ENCODE data around the gene PLD1.

DNA sequence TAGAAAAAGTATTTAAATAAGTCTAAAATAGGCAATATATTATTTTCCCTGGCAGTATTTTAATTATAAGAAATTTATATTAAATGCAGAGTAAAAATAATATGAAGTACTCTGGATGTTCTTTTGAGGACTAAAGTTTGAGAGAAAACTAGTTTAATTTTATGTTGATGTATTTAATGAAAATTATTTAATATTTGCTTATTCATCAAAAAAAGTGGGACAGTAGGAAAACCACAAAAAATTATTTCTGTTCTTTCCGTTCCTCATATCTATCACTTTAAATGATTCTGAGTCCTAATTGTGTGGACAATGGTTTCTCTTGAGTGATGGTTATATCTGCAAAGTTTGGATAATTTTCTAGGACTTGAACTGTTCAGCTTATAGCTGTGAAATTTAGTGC is 202.8 kb downstream of the PLD1 start:
- no peak for TF ChIP-seq POLR2A (IDR thresholded peaks at IDR 0.05)
- TF ChIP-seq, protein P1, sequence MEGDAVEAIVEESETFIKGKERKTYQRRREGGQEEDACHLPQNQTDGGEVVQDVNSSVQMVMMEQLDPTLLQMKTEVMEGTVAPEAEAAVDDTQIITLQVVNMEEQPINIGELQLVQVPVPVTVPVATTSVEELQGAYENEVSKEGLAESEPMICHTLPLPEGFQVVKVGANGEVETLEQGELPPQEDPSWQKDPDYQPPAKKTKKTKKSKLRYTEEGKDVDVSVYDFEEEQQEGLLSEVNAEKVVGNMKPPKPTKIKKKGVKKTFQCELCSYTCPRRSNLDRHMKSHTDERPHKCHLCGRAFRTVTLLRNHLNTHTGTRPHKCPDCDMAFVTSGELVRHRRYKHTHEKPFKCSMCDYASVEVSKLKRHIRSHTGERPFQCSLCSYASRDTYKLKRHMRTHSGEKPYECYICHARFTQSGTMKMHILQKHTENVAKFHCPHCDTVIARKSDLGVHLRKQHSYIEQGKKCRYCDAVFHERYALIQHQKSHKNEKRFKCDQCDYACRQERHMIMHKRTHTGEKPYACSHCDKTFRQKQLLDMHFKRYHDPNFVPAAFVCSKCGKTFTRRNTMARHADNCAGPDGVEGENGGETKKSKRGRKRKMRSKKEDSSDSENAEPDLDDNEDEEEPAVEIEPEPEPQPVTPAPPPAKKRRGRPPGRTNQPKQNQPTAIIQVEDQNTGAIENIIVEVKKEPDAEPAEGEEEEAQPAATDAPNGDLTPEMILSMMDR (IDR thresholded peaks at IDR 0.05) = no peak

Data from heart left ventricle (tissue), 13 donors.